Measurements from ENCODE around the gene GIPC2.

Gene GIPC2

GRCh38 chr1:78122389-78122788 is 76.6 kb downstream of the GIPC2 start:
- Mint-ChIP-seq H3K27me3 (ENCODE audit: low read depth, poor library complexity) (no peaks in the 10 kb centered on the region), H3K4me3 (no peak overlapping the region), H3K36me3 (ENCODE audit: low read depth) (no peaks in the 10 kb centered on the region), H3K9me3 (no peaks in the 10 kb centered on the region), H3K27ac (no peak overlapping the region), H3K4me1 (no peaks in the 10 kb centered on the region)
- no peak for DNase-seq
- no peak for TF ChIP-seq CTCF (IDR thresholded peaks at IDR 0.05)

GRCh38 chr1:78126506-78126905 is 80.7 kb downstream of the GIPC2 start:
- no peak for DNase-seq
- no peak for TF ChIP-seq CTCF (IDR thresholded peaks at IDR 0.05)
- no peak overlapping the region for H3K27ac Mint-ChIP-seq
- no peaks in the 10 kb centered on the region for H3K36me3 Mint-ChIP-seq (ENCODE audit: low read depth)
- H3K4me3 Mint-ChIP-seq, result no peak overlapping the region
- H3K27me3 Mint-ChIP-seq (ENCODE audit: low read depth, poor library complexity), result peaks cover 7% of the 10 kb centered on the region
- H3K4me1 Mint-ChIP-seq, result no peaks in the 10 kb centered on the region
- H3K9me3 Mint-ChIP-seq, result no peaks in the 10 kb centered on the region

DNA sequence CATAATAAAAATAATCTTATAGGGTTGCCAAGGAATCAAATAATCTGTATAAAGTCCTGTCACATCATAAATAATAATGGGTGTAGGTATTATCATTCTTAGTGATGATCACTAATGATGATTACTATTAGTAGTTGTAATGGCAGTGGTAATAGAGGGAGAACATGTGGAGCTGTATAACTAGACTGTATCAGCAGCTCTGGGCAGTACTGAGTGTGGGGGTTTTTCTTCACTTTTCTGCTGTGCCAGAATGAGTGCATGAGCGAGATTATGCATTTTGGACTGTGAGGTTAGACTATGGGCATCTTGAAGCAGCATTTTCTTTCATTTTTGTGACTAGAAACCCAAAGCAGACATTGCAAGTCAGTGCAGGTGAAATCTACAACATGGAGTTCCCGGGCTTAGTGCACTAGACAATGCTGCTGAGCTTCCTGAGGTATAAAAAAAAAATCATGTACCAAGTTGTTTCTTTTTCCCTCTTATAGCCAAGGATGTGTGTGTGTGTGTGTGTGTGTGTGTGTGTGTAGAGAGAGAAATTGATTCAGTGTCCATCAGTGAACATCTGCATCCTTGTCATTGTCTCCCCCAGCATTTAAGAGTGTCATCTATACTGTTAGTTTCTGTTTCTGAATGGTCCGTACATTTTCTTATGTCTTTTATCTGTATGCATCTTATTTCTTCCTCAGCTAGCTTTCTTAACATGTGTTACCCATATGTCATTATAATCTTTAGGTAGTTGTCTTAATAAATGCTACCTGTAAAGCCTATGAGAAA is 86.6 kb downstream of the GIPC2 start:
- TF ChIP-seq CTCF (IDR thresholded peaks at IDR 0.05), result no peak
- Mint-ChIP-seq H3K4me1 (no peaks in the 10 kb centered on the region), H3K4me3 (no peak overlapping the region), H3K27me3 (ENCODE audit: low read depth, poor library complexity) (peaks cover 13% of the 10 kb centered on the region), H3K36me3 (ENCODE audit: low read depth) (no peaks in the 10 kb centered on the region), H3K9me3 (no peaks in the 10 kb centered on the region), H3K27ac (no peak overlapping the region)
- DNase-seq, result no peak

GRCh38 chr1:78132948-78133322 is 87.2 kb downstream of the GIPC2 start:
- H3K36me3 Mint-ChIP-seq (ENCODE audit: low read depth), result no peaks in the 10 kb centered on the region
- H3K4me3 Mint-ChIP-seq, result no peak overlapping the region
- peaks cover 13% of the 10 kb centered on the region for H3K27me3 Mint-ChIP-seq (ENCODE audit: low read depth, poor library complexity)
- H3K4me1 Mint-ChIP-seq, result no peaks in the 10 kb centered on the region
- TF ChIP-seq CTCF (IDR thresholded peaks at IDR 0.05), result no peak
- no peak overlapping the region for H3K27ac Mint-ChIP-seq
- no peak for DNase-seq
- no peaks in the 10 kb centered on the region for H3K9me3 Mint-ChIP-seq

- H3K4me1 Mint-ChIP-seq, result no peaks in the 10 kb centered on the region
- H3K9me3 Mint-ChIP-seq, result no peaks in the 10 kb centered on the region
- H3K27me3 Mint-ChIP-seq (ENCODE audit: low read depth, poor library complexity), result peaks cover 9% of the 10 kb centered on the region
- no peak overlapping the region for H3K4me3 Mint-ChIP-seq
- no peaks in the 10 kb centered on the region for H3K36me3 Mint-ChIP-seq (ENCODE audit: low read depth)
- DNase-seq, result no peak
- no peak for TF ChIP-seq CTCF (IDR thresholded peaks at IDR 0.05)
- no peak overlapping the region for H3K27ac Mint-ChIP-seq
Measured at GRCh38 chr1:78136680-78137079, 90.9 kb downstream of the GIPC2 start.
